Lower leg skin (tissue), 3 donors: ENCODE measurements around the gene GJB5.

Experiments
- POLR2A ChIP-seq, 2 donors: fragments of 450-650 bp; IDR thresholded peaks; one replicate each; pipeline ENCODE4 v1.6.1; 2016 to 2017; ENCODE audit warnings: antibody characterized with exemption in 2 of 2, mild to moderate bottlenecking in 1 of 2, moderate library complexity in 1 of 2
- TF ChIP-seq, protein P1 (sequence below), 3 donors: fragments of 450-650 bp; IDR thresholded peaks; one replicate each; pipeline ENCODE4 v1.5.1; 2016; ENCODE audit warnings: antibody characterized with exemption in 3 of 3, mild to moderate bottlenecking in 3 of 3, moderate library complexity in 2 of 3

GRCh38 chr1:34794001-34794789 is 39.3 kb downstream of the GJB5 start:
- TF ChIP-seq POLR2A (IDR thresholded peaks at IDR 0.05): no peak
- TF ChIP-seq, protein P1, sequence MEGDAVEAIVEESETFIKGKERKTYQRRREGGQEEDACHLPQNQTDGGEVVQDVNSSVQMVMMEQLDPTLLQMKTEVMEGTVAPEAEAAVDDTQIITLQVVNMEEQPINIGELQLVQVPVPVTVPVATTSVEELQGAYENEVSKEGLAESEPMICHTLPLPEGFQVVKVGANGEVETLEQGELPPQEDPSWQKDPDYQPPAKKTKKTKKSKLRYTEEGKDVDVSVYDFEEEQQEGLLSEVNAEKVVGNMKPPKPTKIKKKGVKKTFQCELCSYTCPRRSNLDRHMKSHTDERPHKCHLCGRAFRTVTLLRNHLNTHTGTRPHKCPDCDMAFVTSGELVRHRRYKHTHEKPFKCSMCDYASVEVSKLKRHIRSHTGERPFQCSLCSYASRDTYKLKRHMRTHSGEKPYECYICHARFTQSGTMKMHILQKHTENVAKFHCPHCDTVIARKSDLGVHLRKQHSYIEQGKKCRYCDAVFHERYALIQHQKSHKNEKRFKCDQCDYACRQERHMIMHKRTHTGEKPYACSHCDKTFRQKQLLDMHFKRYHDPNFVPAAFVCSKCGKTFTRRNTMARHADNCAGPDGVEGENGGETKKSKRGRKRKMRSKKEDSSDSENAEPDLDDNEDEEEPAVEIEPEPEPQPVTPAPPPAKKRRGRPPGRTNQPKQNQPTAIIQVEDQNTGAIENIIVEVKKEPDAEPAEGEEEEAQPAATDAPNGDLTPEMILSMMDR (IDR thresholded peaks at IDR 0.05): no peak
